Glomerular endothelial cell (primary cell): ENCODE measurements around the gene NPR2. TPM values are rescaled to one million over a fixed set of nuclear protein-coding genes. Genes with fewer than 3 reads are reported as not detected.
A peak's percentile ranks its signal among the peaks of the same experiment; 100 is the strongest.

Source experiments
- DNase-seq: peaks from one replicate; pipeline ENCODE4 v3.0.0-alpha.2; 2011; ENCODE audit warnings: low read depth, low spot score; ENCODE audit errors: extremely low read depth
- total RNA-seq: library from RNA; depleted of rRNA; stranded (reverse); fragments of >200 nt; gene quantifications from 2 replicates; pipeline ENCODE4 v1.2.3, GENCODE V29; 2015

Gene NPR2
- total RNA-seq, result 15.9 and 16.6 TPM in 2 replicates

- DNase-seq, result no peak
These were observed at the start of gene NPR2 for GRCh38 chr9:35791297-35791921. Gene NPR2, plus strand, starts transcription at chr9:35791591. Its CDS starts 818 bp downstream, at chr9:35792409.

GRCh38 chr9:35741740-35742139 lies 49.7 kb upstream of the NPR2 start:
- DNase-seq, result no peak

- DNase-seq, result no peak
These were observed 47.9 kb upstream of the NPR2 start for GRCh38 chr9:35743452-35743851.

GRCh38 chr9:35743880-35744518 lies 47.4 kb upstream of the NPR2 start:
- DNase-seq, result no peak

GRCh38 chr9:35745569-35745968 lies 45.8 kb upstream of the NPR2 start:
- no peak for DNase-seq

GRCh38 chr9:35746583-35746982 lies 44.8 kb upstream of the NPR2 start:
- DNase-seq, result no peak

- DNase-seq, result no peak
These were observed 43.0 kb upstream of the NPR2 start for GRCh38 chr9:35748242-35748857.

- no peak for DNase-seq
These were observed 42.4 kb upstream of the NPR2 start, which contains the start of the genes GBA2 and RGP1 for GRCh38 chr9:35748858-35749514. Gene GBA2, minus strand, starts transcription at chr9:35749228. Its CDS starts 524 bp downstream, at chr9:35748704. Gene RGP1, plus strand, starts transcription at chr9:35749287. Its CDS starts 469 bp downstream, at chr9:35749756.

GRCh38 chr9:35749515-35750255 lies 41.7 kb upstream of the NPR2 start:
- no peak for DNase-seq

GRCh38 chr9:35750256-35750531 lies 41.2 kb upstream of the NPR2 start:
- DNase-seq, result no peak

- no peak for DNase-seq
These were observed 37.9 kb upstream of the NPR2 start for GRCh38 chr9:35753466-35753865.

GRCh38 chr9:35754264-35754663 lies 37.1 kb upstream of the NPR2 start, which contains the start of gene MSMP:
Gene MSMP, minus strand, starts transcription at chr9:35754276. Its CDS starts 147 bp downstream, at chr9:35754129.
- DNase-seq, result no peak

- DNase-seq, result no peak
These were observed 36.3 kb upstream of the NPR2 start for GRCh38 chr9:35755071-35755470.

- no peak for DNase-seq
These were observed 34.8 kb upstream of the NPR2 start for GRCh38 chr9:35756275-35757225.

- DNase-seq, result no peak
These were observed 34.0 kb upstream of the NPR2 start for GRCh38 chr9:35757226-35757891.

- DNase-seq, result no peak
These were observed 33.5 kb upstream of the NPR2 start for GRCh38 chr9:35757892-35758275.

- no peak for DNase-seq
These were observed 32.8 kb upstream of the NPR2 start for GRCh38 chr9:35758475-35759050.

- no peak for DNase-seq
These were observed 31.6 kb upstream of the NPR2 start for GRCh38 chr9:35759795-35760194.

- DNase-seq, result peak; percentile 90
These were observed 30.7 kb upstream of the NPR2 start for GRCh38 chr9:35760651-35761050.
